HL-60 (cell line): ENCODE measurements around the gene PPARGC1A.

ENCODE experiments used
- CTCF ChIP-seq: IDR thresholded peaks from one replicate; pipeline ENCODE4 v1.5.1; 2011; ENCODE audit warnings: low read length, control low read depth, inconsistent platforms; ENCODE audit not compliant: insufficient read depth
- GABPA ChIP-seq: IDR thresholded peaks from 2 replicates; pipeline ENCODE4 v1.6.1; 2012; ENCODE audit warnings: low read depth
- POLR2AphosphoS5 ChIP-seq: IDR thresholded peaks from 2 replicates; pipeline ENCODE4 v1.6.1; 2012; ENCODE audit warnings: low read depth

- TF ChIP-seq CTCF, result no peak
- no peak for TF ChIP-seq GABPA
- no peak for TF ChIP-seq POLR2AphosphoS5
These were observed 32.2 kb upstream of the PPARGC1A start for GRCh38 chr4:23922013-23922412.
